Measurements from ENCODE around the gene TDRD12. TPM values are rescaled to one million over a fixed set of nuclear protein-coding genes. Genes with fewer than 3 reads are reported as not detected.

TDRD12 gene
- total and polyA plus RNA-seq, 2 donors (not counting 3 experiments of a cell fraction or from before 2014, with no cell fraction given), result 0.03 to 0.09 TPM

DNA sequence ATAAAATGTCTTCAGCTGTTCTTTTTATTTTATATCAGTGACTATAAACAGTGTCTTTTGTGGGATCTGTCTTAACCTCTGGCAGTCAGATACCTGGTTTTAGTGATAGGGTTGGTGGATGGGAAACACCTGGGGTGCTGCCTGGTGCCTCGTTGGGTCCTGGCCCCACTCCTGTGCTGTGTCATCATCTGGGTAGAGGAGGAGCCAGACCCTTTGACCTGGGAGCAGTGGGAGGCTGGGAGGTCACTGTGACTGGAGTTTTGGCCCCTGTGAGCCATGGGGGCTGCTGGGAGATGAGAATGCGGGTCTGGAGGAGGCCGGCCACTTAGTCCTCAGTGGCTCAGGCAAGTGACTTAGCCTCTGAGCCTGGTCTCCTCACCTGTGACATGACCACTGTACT, 29.4 kb downstream of the TDRD12 start:
- intact Hi-C loops (cut with micrococcal nuclease), result no loop called here
- Histone ChIP-seq H3K79me2 (ENCODE audit: control insufficient read depth, insufficient read depth, low read length) (no peaks in the 10 kb centered on the region), H3K4me3 (replicated peaks in 1 of 3; ENCODE audit: insufficient read depth in 1 of 3, low read depth in 1 of 3, low read length in 3 of 3) (no peak overlapping the region), H3K9me1 (replicated peaks; ENCODE audit: control insufficient read depth, extremely low read depth, insufficient read depth, low read length) (no peaks in the 10 kb centered on the region), H3K27ac (ENCODE audit: insufficient read depth, low read depth, low read length) (no peak overlapping the region), H3K4me2 (ENCODE audit: insufficient read depth, low read length) (no peak overlapping the region), H2AFZ (ENCODE audit: low read depth, low read length) (no peak overlapping the region), H3K9me3 (replicated peaks; ENCODE audit: control insufficient read depth, insufficient read depth, low read length) (no peaks in the 10 kb centered on the region), H3K9ac (replicated peaks; ENCODE audit: extremely low read depth, insufficient read depth, low read length) (no peak overlapping the region), H4K20me1 (replicated peaks; ENCODE audit: control insufficient read depth, extremely low read depth, insufficient read depth, low read length) (no peaks in the 10 kb centered on the region), H3K4me1 (ENCODE audit: control insufficient read depth, extremely low read depth, insufficient read depth, low read length) (no peaks in the 10 kb centered on the region), H3K36me3 (ENCODE audit: control insufficient read depth in 2 of 2, extremely low read depth in 1 of 2, insufficient read depth in 2 of 2, low read length in 2 of 2) (no peaks in the 10 kb centered on the region), H3K27me3 (ENCODE audit: control insufficient read depth in 2 of 2, insufficient read depth in 2 of 2, low read length in 2 of 2) (peaks cover 0 to 4% of the 10 kb centered on the region in 2 experiments)
- dilution Hi-C loops (cut with MboI; ENCODE audit: extremely low pct_ligation_motif_present, low sequenced_read_pairs), result no loop called here
- ChIA-PET CTCF (interaction anchor here (1.0 kb wide), 1 partner anchor 149 kb away, joined by 3 read pairs; no protein-coding TSS in a partner anchor), POLR2A (no interaction called here)
- FAIRE-seq, result no peak
- no peak for DNase-seq (ENCODE audit: low read depth, low spot score)
- TF ChIP-seq MYC (IDR thresholded peaks at IDR 0.05; ENCODE audit: low read depth, low read length) (no peak), MAX (IDR thresholded peaks at IDR 0.05; ENCODE audit: insufficient read depth, insufficient read length) (no peak), GATA2 (IDR thresholded peaks at IDR 0.05; ENCODE audit: insufficient read depth, insufficient read length, low read depth, low read length) (no peak), POLR2A (IDR thresholded peaks at IDR 0.05; ENCODE audit: low read depth, low read length) (no peak), JUN (IDR thresholded peaks at IDR 0.05; ENCODE audit: borderline replicate concordance, insufficient read depth, insufficient read length, low read depth) (no peak), EZH2 (IDR thresholded peaks at IDR 0.05; ENCODE audit: borderline replicate concordance, low read depth, low read length, severe bottlenecking) (no peak), FOS (IDR thresholded peaks at IDR 0.05; ENCODE audit: borderline replicate concordance, insufficient read depth, low read length) (no peak), POLR2AphosphoS5 (IDR thresholded peaks at IDR 0.05; ENCODE audit: insufficient read depth, low read depth, low read length) (no peak)
- TF ChIP-seq, protein P1, sequence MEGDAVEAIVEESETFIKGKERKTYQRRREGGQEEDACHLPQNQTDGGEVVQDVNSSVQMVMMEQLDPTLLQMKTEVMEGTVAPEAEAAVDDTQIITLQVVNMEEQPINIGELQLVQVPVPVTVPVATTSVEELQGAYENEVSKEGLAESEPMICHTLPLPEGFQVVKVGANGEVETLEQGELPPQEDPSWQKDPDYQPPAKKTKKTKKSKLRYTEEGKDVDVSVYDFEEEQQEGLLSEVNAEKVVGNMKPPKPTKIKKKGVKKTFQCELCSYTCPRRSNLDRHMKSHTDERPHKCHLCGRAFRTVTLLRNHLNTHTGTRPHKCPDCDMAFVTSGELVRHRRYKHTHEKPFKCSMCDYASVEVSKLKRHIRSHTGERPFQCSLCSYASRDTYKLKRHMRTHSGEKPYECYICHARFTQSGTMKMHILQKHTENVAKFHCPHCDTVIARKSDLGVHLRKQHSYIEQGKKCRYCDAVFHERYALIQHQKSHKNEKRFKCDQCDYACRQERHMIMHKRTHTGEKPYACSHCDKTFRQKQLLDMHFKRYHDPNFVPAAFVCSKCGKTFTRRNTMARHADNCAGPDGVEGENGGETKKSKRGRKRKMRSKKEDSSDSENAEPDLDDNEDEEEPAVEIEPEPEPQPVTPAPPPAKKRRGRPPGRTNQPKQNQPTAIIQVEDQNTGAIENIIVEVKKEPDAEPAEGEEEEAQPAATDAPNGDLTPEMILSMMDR (IDR thresholded peaks at IDR 0.05; ENCODE audit: extremely low read depth in 1 of 2, insufficient read depth in 1 of 2, low read depth in 1 of 2, low read length in 2 of 2), result no peak
- no TSS peak for BruUV-seq (replicated peaks)
